ENCODE measurements around the gene SUPT5H. TPM values are rescaled to one million over a fixed set of nuclear protein-coding genes. Genes with fewer than 3 reads are reported as not detected.
A peak's percentile ranks its signal among the peaks of the same experiment; 100 is the strongest.

SUPT5H gene
- total RNA-seq, 1 experiment from 2014 or later, result 59.9 TPM

- Histone ChIP-seq H3K4me1 (ENCODE audit: insufficient read depth, low read length) (peaks cover 42% of the 10 kb centered on the region), H3K4me2 (ENCODE audit: low read length) (peak overlapping the region; percentile 99), H2AFZ (ENCODE audit: low read length) (no peak overlapping the region), H3F3A (ENCODE audit: low read length, unreplicated experiment) (no peaks in the 10 kb centered on the region), H3K79me2 (ENCODE audit: low read length) (peaks cover 22% of the 10 kb centered on the region), H3K36me3 (ENCODE audit: low read depth, low read length) (peaks cover 9% of the 10 kb centered on the region), H3K9me3 (ENCODE audit: low read length) (no peaks in the 10 kb centered on the region), H3K4me3 (ENCODE audit: low read length) (peak overlapping the region; percentile 100), H3K27ac (ENCODE audit: low read length) (peak overlapping the region; percentile 83), H4K20me1 (ENCODE audit: low read length) (peaks cover 20% of the 10 kb centered on the region), H3K9me2 (replicated peaks; ENCODE audit: low read length) (no peaks in the 10 kb centered on the region), H3K27me3 (ENCODE audit: low read length) (no peaks in the 10 kb centered on the region), H3K9ac (ENCODE audit: low read length) (peak overlapping the region; percentile 94)
- no TSS peak for BruUV-seq (replicated peaks)
- peak; percentile 58 for DNase-seq
- POLR2A ChIA-PET (ENCODE audit: unreplicated experiment), result interaction anchor here (0.6 kb wide), 2 partner anchors 9 to 28 kb away, joined by 4 to 5 read pairs; partner anchors contain the start of gene RPS16
- ATAC-seq, result no peak
- TF ChIP-seq EZH2 (IDR thresholded peaks at IDR 0.05; ENCODE audit: low read length, unreplicated experiment) (no peak), EZH2phosphoT487 (IDR thresholded peaks at IDR 0.05; ENCODE audit: borderline replicate concordance, low read length) (no peak), CTCF (conservative IDR thresholded peaks at IDR 0.05; ENCODE audit: low read depth, low read length) (no peak)
- CTCF ChIA-PET, result no interaction called here
- intact Hi-C loops (cut with micrococcal nuclease), result no loop called here
These were observed 37.6 kb upstream of the SUPT5H start for GRCh38 chr19:39407660-39408391.

- Histone ChIP-seq H3K9me3 (ENCODE audit: low read length) (no peaks in the 10 kb centered on the region), H3K9ac (ENCODE audit: low read length) (peak overlapping the region; percentile 94), H3K4me2 (ENCODE audit: low read length) (peak overlapping the region; percentile 99), H4K20me1 (ENCODE audit: low read length) (peaks cover 20% of the 10 kb centered on the region), H2AFZ (ENCODE audit: low read length) (no peak overlapping the region), H3K4me3 (ENCODE audit: low read length) (peak overlapping the region; percentile 100), H3F3A (ENCODE audit: low read length, unreplicated experiment) (no peaks in the 10 kb centered on the region), H3K27me3 (ENCODE audit: low read length) (no peaks in the 10 kb centered on the region), H3K79me2 (ENCODE audit: low read length) (peaks cover 22% of the 10 kb centered on the region), H3K36me3 (ENCODE audit: low read depth, low read length) (peaks cover 9% of the 10 kb centered on the region), H3K27ac (ENCODE audit: low read length) (peak overlapping the region; percentile 83), H3K4me1 (ENCODE audit: insufficient read depth, low read length) (peaks cover 36% of the 10 kb centered on the region), H3K9me2 (replicated peaks; ENCODE audit: low read length) (no peaks in the 10 kb centered on the region)
- DNase-seq (peak; percentile 58), ATAC-seq (no peak)
- ChIA-PET CTCF (no interaction called here), POLR2A (ENCODE audit: unreplicated experiment) (no interaction called here)
- intact Hi-C loops (cut with micrococcal nuclease), result no loop called here
- TSS peak; percentile 74 for BruUV-seq (replicated peaks)
- TF ChIP-seq EZH2 (IDR thresholded peaks at IDR 0.05; ENCODE audit: low read length, unreplicated experiment) (no peak), EZH2phosphoT487 (IDR thresholded peaks at IDR 0.05; ENCODE audit: borderline replicate concordance, low read length) (no peak), CTCF (conservative IDR thresholded peaks at IDR 0.05; ENCODE audit: low read depth, low read length) (no peak)
These were observed 36.8 kb upstream of the SUPT5H start for GRCh38 chr19:39408392-39409207.
